Fibroblast of peridontal ligament (primary cell): ENCODE results near the gene PTPRC.

ENCODE experiments used
- DNase-seq: peaks from one replicate; pipeline ENCODE4 v3.0.0-alpha.2; 2010; ENCODE audit errors: extremely low read depth

PTPRC gene

DNA sequence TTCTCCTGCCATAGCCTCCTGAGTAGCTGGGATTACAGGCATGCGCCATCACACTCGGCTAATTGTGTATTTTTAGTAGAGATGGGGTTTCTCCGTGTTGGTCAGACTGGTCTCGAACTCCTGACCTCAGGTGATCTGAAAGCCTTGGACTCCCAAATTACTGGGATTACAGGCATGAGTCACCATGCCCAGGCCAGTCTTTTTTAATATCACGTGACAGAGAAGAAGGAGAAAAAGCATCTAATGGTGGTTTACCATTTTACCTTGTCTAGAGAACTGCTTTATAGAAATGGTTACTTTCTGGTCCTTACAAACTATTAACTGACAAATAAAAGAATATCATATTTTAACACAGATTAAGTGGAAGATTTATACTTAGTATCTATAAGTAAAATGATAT is 168.0 kb downstream of the PTPRC start:
- DNase-seq: no peak
